Stimulated activated CD8-positive, alpha-beta memory T cell treated with anti-CD3 and anti-CD28 coated beads, Interleukin-15, amount 100 ng/mL, for 24 hours (primary cell): ENCODE measurements around the gene MANEA.
"Not testable (repeated sequence)": the region's sequence is repeated elsewhere in the genome, so short reads cannot be mapped to it uniquely, and the experiment has no call there.

Experiments used
- DNase-seq: peaks from one replicate; pipeline ENCODE4 v3.0.0-alpha.2; 2020; ENCODE audit warnings: low read depth

Gene MANEA, protein sequence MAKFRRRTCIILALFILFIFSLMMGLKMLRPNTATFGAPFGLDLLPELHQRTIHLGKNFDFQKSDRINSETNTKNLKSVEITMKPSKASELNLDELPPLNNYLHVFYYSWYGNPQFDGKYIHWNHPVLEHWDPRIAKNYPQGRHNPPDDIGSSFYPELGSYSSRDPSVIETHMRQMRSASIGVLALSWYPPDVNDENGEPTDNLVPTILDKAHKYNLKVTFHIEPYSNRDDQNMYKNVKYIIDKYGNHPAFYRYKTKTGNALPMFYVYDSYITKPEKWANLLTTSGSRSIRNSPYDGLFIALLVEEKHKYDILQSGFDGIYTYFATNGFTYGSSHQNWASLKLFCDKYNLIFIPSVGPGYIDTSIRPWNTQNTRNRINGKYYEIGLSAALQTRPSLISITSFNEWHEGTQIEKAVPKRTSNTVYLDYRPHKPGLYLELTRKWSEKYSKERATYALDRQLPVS

DNA sequence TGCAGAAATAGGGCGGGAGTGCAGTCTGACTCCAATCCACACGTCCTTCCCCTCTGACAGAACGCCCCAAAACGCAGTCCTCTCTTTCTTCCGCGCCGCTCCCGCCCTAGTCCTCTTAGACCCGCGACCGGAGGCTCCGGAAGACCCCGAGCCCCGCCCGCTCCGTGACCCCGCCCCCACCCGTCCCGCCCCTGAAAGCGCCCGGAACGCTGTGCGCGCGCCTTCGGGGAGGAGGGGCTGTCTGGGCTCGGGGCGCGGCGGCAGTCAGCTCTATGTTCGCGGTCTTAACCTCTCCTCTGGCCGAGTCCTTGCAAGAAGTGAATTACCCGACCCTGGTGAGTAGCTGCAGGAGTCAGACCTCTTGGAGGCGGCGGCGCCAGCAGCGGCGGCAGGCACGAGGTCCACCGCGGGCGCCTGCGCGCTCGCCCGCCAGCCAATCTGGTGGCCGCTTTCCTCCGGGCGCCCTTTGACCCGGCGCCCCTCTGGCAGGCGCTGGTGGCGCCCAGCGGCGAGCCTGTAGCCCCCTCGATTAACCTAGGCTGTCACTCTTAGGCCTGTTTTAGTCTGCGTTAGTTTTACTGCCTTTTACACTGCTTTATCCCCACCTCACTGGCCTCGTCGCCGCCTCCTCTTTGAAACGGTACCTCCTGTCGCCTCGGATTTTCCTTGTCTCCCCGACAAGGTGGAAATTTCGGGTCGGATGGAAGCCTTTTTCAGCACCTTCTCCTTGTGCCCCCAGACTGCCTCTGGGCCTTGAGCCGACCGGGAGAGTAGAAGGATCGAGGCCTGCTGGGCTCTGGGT is at the start of gene MANEA:
MANEA (plus strand) TSS at position 232 of the 802 bp plus-strand sequence. CDS start 8,905 bp downstream, outside the sequence.
- peak; percentile 60 for DNase-seq

GRCh38 chr6:95529762-95530161 is 47.6 kb upstream of the MANEA start:
- DNase-seq: no peak

GRCh38 chr6:95530176-95530819 is 47.0 kb upstream of the MANEA start:
- no peak for DNase-seq

- DNase-seq: no peak
Measured at GRCh38 chr6:95543798-95544197, 33.5 kb upstream of the MANEA start.

DNA sequence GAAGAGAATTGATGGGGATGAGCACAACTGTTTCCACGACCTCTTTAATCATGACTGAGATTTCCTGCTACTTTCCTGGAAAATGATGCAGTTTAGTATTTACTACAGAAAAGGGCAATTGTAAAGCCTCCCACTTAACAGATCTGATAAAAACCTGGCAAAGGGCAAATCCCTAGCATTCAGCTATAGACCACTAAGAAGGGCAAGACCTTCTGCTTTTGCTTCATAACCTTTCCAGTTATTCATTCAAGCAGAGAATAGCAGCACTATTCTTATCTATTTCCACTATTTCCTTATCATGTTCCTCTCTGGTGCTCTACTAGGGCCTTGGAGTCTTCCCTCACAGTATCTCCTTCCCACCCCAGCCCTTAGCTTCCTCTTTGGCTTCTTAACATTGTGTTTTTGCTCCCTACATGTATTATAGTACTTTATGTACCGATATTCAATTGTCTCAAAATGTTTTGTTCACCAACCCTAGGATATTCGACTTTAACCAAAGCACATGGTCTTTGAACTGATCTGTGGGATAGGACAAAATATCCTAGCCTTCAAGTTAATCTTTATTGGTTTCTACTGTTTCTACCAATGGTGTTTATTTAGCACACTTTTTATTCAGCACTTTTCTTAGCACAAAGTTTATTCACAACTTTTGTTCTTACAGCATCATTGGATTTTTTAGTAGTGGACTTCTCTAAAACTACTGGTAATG is 32.7 kb upstream of the MANEA start:
- DNase-seq: no peak

DNA sequence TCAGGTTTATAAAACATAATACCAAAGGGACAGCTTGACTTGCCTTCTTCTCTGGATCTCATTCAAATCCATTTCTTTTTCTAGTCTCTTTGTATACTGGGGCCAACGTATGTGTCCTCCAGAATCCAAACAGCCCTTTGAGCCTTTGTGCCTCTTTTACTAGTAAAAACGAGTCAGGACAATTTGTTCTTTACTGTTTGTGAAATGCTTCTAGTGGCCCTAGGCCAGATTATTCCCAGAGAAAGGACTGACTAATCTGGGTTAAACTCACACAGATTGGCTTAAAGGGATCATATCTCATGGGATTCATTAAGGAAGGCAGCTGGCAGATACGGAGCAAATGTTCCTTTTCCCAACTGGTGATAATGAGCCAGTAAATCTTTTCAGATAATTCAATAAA is 32.1 kb upstream of the MANEA start:
- DNase-seq: no peak

DNA sequence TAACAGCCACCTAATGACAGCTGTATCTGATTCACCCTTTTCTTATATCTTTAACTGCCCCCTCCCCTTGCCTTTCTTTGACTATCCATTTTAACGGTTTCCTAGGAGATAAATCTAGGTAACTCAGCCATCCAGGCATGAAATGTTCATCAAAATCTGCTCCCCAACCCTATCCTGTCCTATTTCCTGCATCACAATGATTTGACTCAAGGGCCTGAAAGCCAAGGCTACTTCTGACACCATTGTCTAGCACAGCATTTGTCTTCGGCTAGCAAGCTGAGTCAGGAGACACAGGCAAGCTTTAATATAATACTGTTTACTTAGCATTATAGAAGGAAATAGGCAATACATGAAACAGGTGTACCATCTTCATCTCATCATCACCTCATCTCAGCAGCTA is 31.6 kb upstream of the MANEA start:
- no peak for DNase-seq

- no peak for DNase-seq
Measured at GRCh38 chr6:95546148-95546547, 31.2 kb upstream of the MANEA start.

- no peak for DNase-seq
Measured at GRCh38 chr6:95547043-95547442, 30.3 kb upstream of the MANEA start.

- DNase-seq: no peak
Measured at GRCh38 chr6:95548188-95548786, 29.0 kb upstream of the MANEA start.

GRCh38 chr6:95551678-95552324 is 25.5 kb upstream of the MANEA start:
- no peak for DNase-seq

DNA sequence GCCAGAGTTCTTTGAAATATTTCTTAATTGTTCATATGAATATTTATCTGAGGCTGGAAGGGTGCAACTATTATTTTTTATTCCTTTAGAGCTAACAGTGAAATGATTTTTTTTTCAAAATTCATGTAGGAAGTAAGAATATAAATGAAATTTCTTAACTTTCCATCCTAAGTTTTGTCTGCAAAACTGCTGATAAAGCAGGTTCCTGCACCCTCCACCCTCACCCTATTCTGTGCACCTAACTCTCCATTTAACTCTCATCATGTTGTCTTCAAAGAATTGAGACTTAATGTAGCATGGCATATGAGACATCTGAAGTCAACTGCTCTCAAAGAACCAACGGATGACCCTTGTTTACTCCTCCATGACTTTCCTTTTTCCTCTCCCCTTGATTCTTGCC is 23.5 kb upstream of the MANEA start:
- DNase-seq: no peak

DNA sequence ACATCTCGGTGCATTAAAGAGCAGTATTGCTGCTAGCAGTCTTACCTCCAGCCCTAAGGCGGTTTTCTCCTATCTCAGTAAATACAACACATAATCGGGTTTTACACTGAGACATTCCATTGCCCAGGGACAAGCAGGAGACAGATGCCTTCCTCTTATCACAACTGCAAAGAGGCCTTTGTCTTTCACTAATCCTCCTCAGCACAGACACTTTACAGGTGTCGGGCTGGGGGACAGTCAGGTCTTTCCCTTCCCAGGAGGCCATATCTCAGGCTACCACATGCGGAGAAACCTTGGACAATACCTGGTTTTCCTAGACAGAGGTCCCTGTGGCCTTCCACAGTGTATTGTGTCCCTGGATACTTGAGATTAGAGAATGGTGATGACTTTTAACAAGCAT is 16.4 kb upstream of the MANEA start:
- not testable (repeated sequence) for DNase-seq

GRCh38 chr6:95569560-95569959 is 7.8 kb upstream of the MANEA start:
- DNase-seq: no peak

DNA sequence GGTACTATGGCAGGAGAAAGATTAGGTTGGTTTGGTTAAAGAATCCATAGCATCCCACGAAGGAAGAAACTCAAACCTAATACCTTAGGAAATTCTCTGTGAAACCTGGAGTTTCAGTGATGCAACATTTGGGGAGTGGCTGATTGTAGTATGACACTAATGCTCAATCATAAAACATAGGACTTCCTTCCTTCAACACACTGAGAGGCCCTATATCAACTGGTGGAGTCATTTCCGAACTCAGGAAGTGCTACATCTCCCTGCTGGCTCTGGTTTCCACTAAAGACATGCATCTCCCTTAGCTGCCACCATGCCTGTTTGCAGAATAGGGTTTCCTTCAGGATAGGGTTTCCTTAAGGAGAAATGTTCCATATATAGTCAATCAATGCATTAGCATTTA is 5.2 kb upstream of the MANEA start:
- no peak for DNase-seq

GRCh38 chr6:95574811-95575210 is 2.5 kb upstream of the MANEA start:
- DNase-seq: no peak

- no peak for DNase-seq
Measured at GRCh38 chr6:95576218-95576997, 927 bp upstream of the MANEA start.

GRCh38 chr6:95576998-95577303 is 384 bp upstream of the MANEA start:
- no peak for DNase-seq

GRCh38 chr6:95578106-95578410 is 723 bp downstream of the MANEA start:
- DNase-seq: no peak

DNA sequence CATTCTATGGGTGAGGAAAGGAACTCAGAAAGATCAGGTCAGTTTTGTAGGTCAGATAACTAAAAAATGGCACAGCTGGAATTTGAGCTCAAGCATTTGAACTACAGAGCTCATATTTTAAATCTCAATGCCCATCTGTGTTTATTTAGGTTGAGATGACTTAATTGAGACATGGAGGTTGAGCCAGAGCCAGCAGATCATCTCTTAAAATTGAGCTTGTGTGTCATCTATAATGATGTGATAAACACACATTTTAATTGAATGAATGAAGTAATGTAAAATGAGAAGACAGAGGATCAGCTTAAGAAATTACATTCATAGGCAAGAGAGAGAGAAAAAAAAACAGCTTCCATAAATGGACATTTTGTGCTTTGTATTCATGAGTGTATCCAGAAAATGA is 3.7 kb downstream of the MANEA start:
- DNase-seq: no peak

GRCh38 chr6:95584226-95584625 is 6.9 kb downstream of the MANEA start:
- not testable (repeated sequence) for DNase-seq
